ENCODE results near the gene BLTP2.

GRCh38 chr17:28685366-28685765 is 40.4 kb upstream of the BLTP2 start:
- TF ChIP-seq, protein P1, sequence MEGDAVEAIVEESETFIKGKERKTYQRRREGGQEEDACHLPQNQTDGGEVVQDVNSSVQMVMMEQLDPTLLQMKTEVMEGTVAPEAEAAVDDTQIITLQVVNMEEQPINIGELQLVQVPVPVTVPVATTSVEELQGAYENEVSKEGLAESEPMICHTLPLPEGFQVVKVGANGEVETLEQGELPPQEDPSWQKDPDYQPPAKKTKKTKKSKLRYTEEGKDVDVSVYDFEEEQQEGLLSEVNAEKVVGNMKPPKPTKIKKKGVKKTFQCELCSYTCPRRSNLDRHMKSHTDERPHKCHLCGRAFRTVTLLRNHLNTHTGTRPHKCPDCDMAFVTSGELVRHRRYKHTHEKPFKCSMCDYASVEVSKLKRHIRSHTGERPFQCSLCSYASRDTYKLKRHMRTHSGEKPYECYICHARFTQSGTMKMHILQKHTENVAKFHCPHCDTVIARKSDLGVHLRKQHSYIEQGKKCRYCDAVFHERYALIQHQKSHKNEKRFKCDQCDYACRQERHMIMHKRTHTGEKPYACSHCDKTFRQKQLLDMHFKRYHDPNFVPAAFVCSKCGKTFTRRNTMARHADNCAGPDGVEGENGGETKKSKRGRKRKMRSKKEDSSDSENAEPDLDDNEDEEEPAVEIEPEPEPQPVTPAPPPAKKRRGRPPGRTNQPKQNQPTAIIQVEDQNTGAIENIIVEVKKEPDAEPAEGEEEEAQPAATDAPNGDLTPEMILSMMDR (IDR thresholded peaks at IDR 0.05; ENCODE audit: low read depth, low read length) = no peak
- TF ChIP-seq, protein P2, sequence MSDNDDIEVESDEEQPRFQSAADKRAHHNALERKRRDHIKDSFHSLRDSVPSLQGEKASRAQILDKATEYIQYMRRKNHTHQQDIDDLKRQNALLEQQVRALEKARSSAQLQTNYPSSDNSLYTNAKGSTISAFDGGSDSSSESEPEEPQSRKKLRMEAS (IDR thresholded peaks at IDR 0.05; ENCODE audit: low read depth, low read length) = no peak
- no peak for TF ChIP-seq POLR2A (IDR thresholded peaks at IDR 0.05; ENCODE audit: extremely low read depth, insufficient read length)

Measured in NB4 (cell line).